HG03469 (cell line): ENCODE measurements around the gene PRKAA2.

Source experiments
- ATAC-seq: cut with Tn5 transposase; IDR thresholded peaks from one replicate; pipeline ENCODE4 v1.9.1; 2021; ENCODE audit warnings: mild to moderate bottlenecking, moderate library complexity, moderate number of reproducible peaks; ENCODE audit not compliant: unreplicated experiment

Gene PRKAA2

GRCh38 chr1:56712150-56712549, 67.0 kb downstream of the PRKAA2 start:
- no peak for ATAC-seq

- ATAC-seq = no peak
These were observed 68.0 kb downstream of the PRKAA2 start for GRCh38 chr1:56713112-56713511.

GRCh38 chr1:56715156-56715555, 70.0 kb downstream of the PRKAA2 start:
- no peak for ATAC-seq

- no peak for ATAC-seq
These were observed 74.1 kb downstream of the PRKAA2 start for GRCh38 chr1:56719171-56719570.

- ATAC-seq = no peak
These were observed 81.6 kb downstream of the PRKAA2 start for GRCh38 chr1:56726706-56727105.

- ATAC-seq = no peak
These were observed 83.8 kb downstream of the PRKAA2 start for GRCh38 chr1:56728964-56729363.

- ATAC-seq = no peak
These were observed 100.1 kb downstream of the PRKAA2 start for GRCh38 chr1:56745231-56745630.

- no peak for ATAC-seq
These were observed 109.8 kb downstream of the PRKAA2 start for GRCh38 chr1:56754708-56755479.

GRCh38 chr1:56755911-56756310, 110.8 kb downstream of the PRKAA2 start:
- ATAC-seq = no peak

GRCh38 chr1:56758135-56758534, 113.0 kb downstream of the PRKAA2 start:
- ATAC-seq = no peak

- ATAC-seq = no peak
These were observed 113.7 kb downstream of the PRKAA2 start for GRCh38 chr1:56758794-56759193.
